Measurements from ENCODE around the gene ESM1.

- TF ChIP-seq, protein P1, sequence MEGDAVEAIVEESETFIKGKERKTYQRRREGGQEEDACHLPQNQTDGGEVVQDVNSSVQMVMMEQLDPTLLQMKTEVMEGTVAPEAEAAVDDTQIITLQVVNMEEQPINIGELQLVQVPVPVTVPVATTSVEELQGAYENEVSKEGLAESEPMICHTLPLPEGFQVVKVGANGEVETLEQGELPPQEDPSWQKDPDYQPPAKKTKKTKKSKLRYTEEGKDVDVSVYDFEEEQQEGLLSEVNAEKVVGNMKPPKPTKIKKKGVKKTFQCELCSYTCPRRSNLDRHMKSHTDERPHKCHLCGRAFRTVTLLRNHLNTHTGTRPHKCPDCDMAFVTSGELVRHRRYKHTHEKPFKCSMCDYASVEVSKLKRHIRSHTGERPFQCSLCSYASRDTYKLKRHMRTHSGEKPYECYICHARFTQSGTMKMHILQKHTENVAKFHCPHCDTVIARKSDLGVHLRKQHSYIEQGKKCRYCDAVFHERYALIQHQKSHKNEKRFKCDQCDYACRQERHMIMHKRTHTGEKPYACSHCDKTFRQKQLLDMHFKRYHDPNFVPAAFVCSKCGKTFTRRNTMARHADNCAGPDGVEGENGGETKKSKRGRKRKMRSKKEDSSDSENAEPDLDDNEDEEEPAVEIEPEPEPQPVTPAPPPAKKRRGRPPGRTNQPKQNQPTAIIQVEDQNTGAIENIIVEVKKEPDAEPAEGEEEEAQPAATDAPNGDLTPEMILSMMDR (IDR thresholded peaks at IDR 0.05): no peak
- TF ChIP-seq POLR2A (IDR thresholded peaks at IDR 0.05): no peak
Observed at GRCh38 chr5:55021410-55021809, 36.0 kb upstream of the ESM1 start.
